HG03442 (cell line): ENCODE measurements around the gene SIRT6.
"Not testable (repeated sequence)": the region's sequence is repeated elsewhere in the genome, so short reads cannot be mapped to it uniquely, and the experiment has no call there.

Source experiments
- ATAC-seq: cut with Tn5 transposase; IDR thresholded peaks from one replicate; pipeline ENCODE4 v1.9.1; 2021; ENCODE audit warnings: mild to moderate bottlenecking, moderate library complexity; ENCODE audit not compliant: unreplicated experiment

The SIRT6 gene

DNA sequence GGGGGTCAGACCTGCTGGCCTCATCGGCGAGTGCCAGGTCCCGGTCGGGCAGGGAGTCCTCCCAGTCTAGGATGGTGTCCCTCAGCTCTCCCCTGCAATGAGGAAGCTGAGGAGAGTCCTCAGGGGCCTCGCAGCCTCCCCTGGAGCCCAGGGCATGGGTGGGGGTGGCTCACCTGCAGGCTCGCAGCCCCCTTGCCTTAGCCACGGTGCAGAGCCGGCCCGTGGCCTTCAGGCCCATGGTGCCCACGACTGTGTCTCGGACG is 6.8 kb downstream of the SIRT6 start:
- ATAC-seq = no peak

DNA sequence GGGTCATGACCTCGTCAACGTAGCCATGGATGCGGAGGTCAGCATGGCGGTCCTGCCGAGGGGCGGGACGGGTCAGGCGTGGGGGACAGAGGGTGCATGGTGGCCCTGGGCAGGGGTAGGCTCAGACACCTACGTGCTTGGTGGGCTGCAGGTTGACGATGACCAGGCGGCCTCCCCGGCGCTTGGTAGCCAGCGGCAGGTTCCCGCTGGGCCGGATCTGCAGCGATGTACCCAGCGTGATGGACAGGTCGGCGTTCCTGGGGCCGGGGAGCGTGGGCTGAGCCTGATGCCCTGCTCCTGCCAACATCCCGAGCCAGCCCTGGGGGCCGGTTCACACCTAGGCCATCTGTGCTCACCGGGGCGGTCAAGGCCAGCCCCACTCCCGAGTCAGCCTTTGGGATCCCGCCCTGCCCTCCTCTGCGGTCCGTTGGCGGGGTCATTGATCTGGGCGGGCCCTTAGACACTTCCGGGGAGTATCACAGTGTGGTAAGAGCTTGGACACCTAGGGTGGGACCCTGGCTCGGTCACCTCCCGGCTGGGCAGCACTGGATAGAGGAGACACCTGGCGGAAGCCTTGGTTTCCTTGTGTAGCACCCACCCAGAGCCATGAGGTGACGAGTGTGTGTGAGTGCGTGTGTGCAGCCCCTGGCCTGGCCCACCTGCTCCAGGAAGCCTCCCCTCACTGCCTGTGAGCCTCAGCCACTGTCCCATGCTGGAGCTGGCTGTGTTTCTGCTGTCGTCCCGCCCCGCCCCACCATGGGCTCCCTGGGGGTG is 7.3 kb downstream of the SIRT6 start:
- ATAC-seq = no peak

DNA sequence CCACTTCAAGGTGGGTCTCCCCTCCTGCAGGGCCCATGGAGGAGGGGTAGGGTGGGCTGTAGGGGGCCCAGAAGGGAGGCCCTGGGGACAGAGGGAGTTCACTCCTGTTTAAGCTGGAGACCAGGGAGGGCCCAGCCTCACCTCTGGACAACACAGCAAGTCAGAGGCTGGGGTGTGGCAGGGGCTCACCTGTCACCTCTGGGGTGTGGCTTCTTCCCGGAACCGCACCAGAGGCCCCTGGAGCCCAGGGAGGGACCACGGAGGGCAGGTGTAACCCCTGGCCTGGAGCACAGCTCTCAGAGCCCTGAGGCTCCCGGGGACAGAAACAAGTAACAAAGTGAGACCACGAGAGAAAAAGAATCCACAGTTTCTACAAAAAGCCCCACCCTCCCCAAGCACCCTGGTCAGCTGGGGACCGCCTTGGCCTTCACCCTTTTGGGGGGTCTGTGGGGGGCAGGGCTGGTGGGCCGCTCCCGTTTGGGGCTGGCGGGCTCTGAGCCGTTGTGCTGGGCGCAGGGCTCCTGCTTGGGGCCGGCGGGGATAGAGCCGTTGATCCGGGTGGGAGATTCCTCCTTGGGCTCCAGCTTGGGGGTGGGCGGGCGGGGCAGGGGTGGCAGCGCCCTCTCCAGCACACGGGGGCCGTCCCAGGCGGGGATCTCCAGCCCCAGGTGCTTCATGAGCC is 8.0 kb downstream of the SIRT6 start:
- ATAC-seq = no peak

DNA sequence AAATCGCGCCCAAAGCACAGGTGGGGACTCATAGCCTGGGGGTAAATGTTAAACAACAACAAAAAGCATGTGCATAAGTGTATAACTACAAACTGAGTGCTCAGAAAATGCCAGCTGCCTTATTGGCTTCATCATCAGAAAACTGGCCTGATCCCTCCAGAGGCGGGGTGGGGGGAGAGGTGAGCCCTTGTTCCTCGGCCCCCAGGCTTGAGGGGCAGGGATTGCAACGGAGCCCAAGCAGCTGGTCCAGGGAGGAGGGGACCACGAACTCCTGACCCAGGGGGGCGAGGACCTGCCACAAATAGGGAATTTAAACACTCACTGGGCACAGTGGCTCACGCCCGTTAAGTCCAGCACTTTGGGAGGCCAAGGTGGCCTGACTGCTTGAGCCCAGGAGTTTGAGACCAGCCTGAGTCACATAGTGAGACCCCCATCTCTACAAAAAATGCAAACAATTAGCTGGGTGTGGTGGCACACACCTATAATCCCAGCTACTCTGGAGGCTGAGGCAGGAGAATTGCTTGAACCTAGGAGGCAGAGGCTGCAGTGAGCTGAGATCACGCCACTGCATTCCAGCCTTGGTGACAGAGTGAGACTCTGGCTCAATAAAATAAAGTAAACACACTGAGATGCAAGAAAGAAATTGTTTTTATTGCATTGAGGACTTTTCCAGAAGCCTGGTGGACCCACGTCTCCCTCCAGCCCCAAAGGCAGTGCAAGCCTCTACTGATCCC is 8.7 kb downstream of the SIRT6 start:
- ATAC-seq = no peak

DNA sequence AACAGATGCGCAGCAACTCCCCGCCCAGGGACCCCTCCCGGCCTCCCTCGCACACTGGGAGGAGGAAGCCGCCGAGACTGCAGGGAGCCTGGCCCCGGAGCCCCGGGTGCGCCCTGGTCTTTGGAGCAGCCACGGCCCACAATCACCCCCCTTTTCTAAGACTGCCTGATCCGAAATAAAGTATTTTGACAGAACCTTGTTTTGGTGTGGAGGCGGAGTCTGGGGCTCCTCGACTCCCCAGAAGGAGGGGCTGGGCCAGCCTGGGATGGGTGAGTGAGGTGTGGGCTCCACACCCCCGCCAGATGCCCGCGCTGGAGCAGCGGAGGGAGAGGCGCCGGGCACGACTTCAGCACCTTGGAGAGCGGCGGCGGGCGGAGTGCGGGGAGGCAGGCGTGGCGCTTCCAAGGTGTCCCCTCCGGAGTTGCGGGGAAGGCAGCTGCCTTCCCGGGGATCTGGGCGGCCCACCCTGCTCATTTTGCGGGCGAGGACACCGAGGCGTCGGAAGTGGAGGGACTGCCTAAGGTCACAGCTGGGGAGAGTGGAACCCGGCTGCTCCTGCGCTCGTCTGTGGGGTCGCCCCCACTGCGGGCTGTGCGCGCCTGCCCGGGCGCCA is 9.4 kb downstream of the SIRT6 start:
- ATAC-seq = no peak

DNA sequence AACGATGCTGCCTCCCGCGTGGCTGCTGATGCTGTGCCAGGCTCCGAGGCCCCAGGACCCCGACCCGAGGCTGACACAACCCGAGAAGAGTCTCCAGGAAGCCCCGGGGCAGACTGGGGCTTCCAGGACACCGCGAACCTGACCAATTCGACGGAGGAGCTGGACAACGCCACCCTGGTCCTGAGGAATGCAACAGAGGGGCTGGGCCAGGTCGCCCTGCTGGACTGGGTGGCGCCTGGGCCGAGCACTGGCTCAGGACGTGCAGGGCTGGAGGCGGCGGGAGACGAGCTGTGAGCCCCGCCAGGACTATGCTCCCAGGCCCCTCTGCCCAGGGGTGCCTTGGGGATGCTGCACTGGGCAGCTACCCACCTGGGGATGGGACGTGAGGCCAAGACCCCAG is 10.7 kb downstream of the SIRT6 start:
- ATAC-seq = no peak

DNA sequence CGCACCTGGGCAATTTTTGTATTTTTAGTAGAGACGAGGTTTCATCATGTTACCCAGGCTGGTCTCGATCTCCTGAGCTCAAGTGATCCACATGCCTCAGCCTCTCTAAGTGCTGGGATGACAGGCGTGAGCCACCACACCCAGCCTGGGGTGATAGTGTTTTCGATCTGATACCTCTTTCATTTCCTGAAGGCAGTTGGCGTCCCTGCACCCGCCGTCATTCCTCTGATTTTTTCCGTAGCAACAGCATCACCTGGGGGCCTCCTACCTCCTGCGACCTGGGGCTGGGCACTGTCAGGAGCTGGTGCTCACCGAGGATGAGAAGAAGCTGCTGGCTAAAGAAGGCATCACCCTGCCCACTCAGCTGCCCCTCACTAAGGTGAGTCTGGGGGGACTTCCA is 18.1 kb downstream of the SIRT6 start:
- no peak for ATAC-seq

DNA sequence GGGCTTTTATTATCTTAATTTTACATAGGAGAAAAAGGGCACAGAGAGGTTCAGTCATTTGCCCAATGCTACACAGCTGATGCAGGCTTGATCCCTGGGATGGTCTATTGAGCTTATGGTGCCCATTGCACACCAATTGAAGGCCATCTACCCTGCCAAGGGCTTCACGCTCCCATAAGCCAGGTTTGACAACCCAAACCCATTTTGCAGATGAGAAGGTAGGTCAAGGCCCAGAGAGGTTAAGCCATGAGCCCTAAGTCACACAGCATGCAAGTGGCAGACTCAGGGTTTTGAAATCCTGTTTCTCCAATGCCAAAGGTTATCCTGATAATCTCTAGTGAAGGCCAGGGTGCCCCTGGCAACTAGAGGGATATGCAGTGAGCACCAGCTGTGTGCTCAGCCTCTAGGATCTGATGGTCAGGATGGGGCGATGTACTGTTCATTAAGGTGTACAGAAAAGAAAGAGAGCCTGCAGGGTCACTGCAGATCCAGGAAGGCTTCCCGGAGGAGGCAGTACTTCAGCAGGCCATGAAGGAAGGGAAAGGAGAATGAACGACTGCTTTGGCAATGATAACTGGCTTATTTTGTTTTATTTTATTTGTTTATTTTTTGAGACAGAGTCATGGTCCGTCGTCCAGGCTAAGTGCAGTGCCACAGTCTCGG is 20.8 kb downstream of the SIRT6 start:
- ATAC-seq = no peak

DNA sequence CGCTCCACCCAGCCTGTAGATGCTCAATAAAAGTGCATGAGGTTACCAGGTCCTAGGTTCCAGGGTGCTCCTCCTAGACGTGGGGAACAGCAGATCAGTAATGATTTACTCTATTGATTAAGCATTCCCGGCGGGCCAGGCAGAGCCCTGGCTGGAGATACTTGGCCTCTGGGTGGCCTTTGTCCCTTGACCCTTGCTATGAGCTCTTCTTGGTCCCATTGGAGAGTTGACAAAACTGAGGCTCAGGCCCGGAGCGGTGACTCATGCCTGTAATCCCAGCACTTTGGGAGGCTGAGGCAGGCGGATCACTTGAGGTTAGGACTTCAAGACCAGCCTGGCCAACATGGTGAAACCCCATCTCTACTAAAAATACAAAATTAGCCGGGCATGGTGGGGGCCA is 24.4 kb downstream of the SIRT6 start:
- not testable (repeated sequence) for ATAC-seq

DNA sequence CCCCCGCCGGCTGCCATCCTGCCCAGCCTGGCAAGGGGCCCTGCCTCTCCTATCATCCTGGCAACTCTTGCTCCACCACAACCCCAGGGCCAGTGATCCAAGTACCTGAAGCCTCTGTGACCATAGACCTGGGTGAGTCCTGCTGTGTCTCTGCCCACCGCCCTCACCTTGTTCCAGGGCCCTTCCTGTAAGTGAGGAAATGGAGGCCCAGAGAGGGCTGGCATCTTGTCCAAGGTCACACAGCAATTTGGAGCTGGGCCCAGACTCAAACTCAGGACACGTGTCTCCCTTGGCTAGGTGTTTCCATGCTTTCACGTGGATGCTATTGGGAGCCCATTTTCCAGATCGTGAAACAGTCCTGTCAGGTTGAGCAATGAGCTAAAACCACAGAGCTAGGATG is 25.2 kb downstream of the SIRT6 start:
- ATAC-seq = no peak

DNA sequence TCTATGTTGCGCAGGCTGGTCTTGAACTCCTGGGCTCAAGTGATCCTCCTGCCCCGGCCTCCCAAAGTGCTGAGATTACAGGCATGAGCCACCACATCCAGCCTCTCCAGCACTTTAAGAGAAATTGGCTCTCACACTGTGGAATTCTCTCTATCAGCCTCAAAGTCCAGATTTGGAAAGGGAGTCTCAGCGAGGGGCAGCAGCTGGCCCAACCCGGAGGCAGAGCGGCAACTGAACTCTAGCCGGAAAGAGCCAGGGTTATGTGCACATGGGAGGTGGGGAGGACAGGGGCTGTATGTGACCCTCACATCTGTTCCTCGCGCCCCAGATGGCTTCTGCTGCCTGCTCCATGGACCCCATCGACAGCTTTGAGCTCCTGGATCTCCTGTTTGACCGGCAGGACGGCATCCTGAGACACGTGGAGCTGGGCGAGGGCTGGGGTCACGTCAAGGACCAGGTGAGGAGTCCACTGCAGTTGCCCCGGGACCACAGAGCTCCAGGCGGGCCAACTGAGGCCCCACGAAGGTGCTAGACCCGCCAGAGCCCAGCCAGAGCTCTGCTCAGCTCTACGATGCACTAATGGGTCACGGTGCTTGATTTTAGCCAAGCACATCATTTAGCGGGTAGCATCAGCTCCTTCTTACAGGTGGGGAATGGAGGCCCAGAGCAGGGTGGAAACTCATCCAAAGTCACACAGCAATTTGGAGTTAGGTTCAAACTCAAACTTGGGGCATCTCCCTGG is 27.6 kb downstream of the SIRT6 start:
- no peak for ATAC-seq

DNA sequence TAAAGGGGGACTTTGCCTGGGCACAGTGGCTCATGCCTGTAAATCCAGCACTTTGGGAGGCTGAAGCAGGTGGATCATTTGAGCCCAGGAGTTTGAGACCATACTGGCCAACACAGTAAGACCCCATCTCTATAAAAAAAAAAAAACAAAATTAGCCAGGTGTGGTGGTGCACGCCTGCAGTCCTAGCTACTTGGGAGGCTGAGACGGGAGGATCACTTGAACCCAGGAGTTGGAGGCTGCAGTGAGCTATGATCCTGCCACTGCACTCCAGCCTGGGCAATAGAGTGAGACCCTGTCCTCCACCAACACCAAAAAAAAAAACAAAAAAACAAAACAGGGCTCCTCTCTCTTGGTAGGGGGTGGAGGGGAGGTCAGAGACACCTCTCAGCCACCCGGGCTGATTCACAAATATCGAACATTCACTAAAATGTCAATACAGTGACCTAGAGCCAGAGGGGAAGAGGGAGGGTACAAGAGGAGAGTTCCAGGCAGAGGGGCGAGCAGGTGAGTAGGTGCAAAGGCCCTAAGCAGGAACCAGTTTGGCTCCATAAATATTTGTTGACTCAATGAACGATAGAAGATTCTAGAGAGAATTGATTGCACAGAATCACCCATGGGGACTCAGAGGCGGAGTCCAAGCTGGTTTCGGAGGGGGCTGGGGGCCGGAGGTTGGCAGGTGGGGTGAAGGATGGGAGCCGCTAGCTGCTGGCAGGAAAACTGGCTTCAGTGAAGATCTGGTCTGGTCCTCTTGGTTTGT is 29.9 kb downstream of the SIRT6 start:
- no peak for ATAC-seq

DNA sequence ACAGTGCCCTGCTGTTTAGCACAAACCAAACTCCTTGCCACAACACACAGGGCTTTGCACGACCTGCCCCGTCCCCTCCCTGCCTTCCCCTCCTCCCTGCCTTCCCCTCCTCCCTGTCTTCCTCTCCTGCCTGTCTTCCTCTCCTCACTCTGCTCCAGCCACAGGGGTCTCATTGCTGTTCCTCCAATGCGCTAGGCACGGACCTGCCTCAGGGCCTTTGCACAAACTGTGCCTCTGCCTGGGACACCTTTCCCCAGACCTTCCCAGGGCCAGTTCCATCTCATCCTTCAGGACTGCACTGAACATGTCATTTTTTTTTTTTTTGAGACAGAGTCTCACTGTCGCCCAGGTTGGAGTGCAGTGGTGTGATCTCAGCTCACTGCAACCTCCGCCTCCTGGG is 30.7 kb downstream of the SIRT6 start:
- ATAC-seq = no peak

DNA sequence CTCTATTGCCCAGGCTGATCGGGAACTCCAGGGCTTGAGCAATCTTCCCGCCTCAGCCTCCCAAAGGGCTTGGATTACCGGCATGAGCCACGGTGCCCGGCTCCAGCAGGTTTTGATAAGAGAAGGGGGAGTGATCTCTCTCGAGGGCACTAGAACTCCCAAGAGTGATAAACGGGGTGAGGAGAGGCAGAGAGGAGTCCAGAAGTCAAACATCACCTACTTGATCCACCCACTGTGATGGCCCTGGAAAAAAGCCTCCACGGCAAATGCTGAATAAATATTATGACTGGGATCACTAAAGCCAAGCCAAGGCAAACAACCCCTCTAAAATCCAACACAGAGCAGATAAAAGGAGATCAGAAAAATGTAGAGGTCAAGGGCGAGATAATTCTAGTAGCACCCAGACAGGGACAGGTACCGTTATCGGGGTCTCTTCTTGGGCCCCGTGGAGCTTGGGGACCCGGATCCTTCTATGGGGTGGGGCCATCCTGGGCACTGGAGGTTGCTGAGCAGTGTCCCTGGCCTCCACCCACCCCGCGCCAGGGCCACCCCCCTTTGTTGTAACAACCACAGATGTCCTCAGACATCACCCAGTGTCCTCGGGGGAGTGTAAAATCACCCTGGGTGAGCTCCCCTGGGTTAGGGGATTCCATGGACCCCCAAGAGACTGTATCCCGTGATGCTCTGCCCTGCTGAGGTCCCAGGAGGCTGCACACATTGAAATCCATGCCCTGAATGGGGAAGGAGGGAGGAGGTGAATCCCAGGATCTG is 32.7 kb downstream of the SIRT6 start:
- ATAC-seq = no peak

DNA sequence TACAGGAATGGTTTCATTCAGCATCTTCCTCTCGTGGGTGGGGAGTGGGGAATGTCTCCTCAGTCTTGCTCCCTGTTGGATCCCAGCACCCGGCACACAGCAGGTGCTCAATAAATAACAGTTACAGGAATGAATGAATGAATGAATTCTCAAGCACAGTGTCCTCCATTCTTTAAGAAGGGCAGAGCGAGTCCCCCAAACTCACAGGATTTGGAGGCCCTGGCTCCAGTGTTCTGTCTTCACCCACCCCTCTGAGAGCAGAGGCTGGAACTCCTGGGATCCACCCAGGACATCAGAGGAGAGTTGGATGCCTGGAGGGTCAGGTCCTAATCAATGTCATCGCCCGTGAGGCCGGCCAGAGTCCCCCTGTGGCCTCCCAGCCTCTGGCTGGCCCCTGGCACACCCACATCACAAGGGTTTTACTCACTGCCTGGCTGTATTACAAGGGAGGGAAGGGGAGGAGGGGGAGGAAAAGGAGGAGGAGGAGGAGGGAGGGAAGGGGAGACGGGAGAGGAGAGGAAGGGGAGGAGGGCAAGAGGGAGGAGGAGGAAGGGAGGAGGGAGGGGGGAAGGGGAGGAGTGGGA is 37.6 kb downstream of the SIRT6 start:
- no peak for ATAC-seq

DNA sequence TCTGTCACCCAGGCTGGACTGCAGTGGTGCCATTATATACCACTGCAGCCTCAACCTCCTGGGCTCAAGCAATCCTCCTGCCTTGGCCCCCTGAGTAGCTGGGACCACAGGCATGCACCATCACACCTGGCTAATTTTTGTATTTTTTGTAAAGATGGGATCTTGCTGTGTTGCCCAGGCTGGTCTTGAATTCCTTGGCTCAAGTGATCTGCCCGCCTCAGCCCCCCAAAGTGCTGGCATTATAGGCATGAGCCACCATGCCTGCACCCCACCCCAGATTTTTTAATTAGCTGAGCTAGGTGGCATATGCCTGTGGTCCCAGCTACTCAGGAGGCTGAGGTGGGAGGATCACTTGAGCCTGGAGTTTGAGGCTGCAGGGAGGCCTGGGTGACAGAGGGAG is 39.4 kb downstream of the SIRT6 start:
- ATAC-seq = not testable (repeated sequence)

DNA sequence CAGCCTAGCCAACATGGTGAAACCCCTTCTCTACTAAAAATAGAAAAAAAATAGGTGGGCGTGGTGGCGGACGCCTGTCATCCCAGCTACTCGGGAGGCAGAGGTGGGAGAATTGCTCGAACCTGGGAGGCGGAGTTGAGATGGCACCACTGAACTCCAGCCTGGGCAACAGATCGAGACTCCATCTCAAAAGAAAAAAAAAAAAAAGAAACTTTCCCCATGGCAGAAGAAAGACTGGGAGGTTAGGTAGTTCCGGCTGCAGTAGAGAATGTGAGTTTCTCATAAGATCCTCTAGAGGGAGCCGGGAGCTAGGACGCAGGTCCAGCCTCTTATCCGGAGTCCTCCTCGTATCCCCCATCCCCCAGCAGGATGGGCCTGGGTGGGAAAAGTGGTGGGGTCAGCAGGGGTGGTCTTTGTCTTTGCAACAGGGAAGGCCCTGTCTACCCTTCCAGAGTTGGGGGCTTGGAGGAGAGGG is 42.1 kb downstream of the SIRT6 start:
- ATAC-seq = no peak

DNA sequence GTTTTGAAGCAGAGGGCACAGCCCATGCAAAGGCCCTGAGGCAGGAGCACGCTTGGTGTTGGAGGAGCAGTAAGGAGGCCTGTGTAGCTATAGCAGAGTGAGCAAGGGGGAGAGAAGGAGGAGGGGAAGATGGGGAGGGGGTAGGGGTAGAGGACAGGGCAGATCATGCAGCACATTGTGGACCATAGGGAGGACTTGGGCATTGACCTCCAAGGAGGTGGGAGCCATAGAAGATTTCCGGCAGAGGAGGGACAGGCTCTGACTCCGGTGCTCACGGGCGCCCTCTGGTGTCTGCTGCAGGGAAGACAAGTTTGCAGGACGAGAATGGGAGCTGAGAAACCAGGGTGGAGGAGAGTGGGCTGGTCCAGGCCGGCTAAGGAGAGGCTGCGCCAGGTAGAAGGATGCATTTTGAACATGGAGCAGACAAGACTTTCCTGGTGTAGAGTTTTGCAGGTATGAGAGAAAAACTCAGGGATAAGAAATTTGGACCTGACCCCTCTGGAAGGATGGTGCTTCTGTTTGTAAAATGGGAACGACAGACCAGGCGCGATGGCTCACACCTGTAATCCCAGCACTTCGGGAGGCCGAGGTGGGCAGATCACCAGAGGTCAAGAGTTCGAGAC is 42.6 kb downstream of the SIRT6 start:
- ATAC-seq = no peak
